B cell (primary cell): ENCODE results near the gene PRM1. TPM values are rescaled to one million over a fixed set of nuclear protein-coding genes. Genes with fewer than 3 reads are reported as not detected.

Experiments
- ATAC-seq: fragments of 200-7000 bp; cut with Tn5 transposase; one replicate; pipeline ENCODE4 v1.10.0; 2021; ENCODE audit warnings: low read depth, mild to moderate bottlenecking, moderate number of reproducible peaks, moderate library complexity
- CTCF ChIA-PET: fragments of 350-600 bp; sonication (Branson Sonifier 250); formaldehyde crosslinking; loops from one replicate; lab custom pipeline; 2021; ENCODE audit warnings: antibody characterized with exemption, inconsistent platforms; lab: Charles Lee
- POLR2A ChIA-PET: fragments of 350-600 bp; sonication (Branson Sonifier 250); formaldehyde crosslinking; loops from one replicate; lab custom pipeline; 2021; ENCODE audit warnings: antibody characterized with exemption; lab: Charles Lee
- DNase-seq: peaks from one replicate; pipeline ENCODE4 v3.0.0; 2013
- H2AFZ ChIP-seq: 2 replicates; pipeline ENCODE4 v1.6.1; 2012; ENCODE audit warnings: mild to moderate bottlenecking, low read depth, low read length; ENCODE audit not compliant: insufficient read depth, poor library complexity, severe bottlenecking
- H3K27ac ChIP-seq, 2 donors: 1 replicate in 1 of 2; 2 replicates in 1 of 2; pipeline ENCODE4 v1.5.1; 2012 to 2013; ENCODE audit warnings: low read length in 2 of 2, mild to moderate bottlenecking in 2 of 2, moderate library complexity in 1 of 2
- H3K27me3 ChIP-seq, 4 experiments: fragments of 200-600 bp in 1 of 4; sonication (generic) in 1 of 4; replicated peaks in 1 of 4; 1 replicate in 2 of 4; 2 replicates in 2 of 4; pipeline versions ENCODE4 v1.6.1 to v1.7.0; 2013 to 2016; ENCODE audit warnings: low read length in 3 of 4, mild to moderate bottlenecking in 2 of 4, mixed read lengths in 1 of 4, moderate library complexity in 1 of 4; ENCODE audit not compliant: insufficient read depth in 4 of 4, control insufficient read depth in 3 of 4; ENCODE audit errors: control extremely low read depth in 1 of 4
- H3K36me3 ChIP-seq, 2 experiments: replicated peaks in 1 of 2; 1 replicate in 1 of 2; 2 replicates in 1 of 2; pipeline versions ENCODE4 v1.6.1 to v1.7.1; 2013; ENCODE audit warnings: low read length in 1 of 2; ENCODE audit not compliant: insufficient read depth in 2 of 2, control insufficient read depth in 1 of 2; ENCODE audit errors: control extremely low read depth in 1 of 2, extremely low read depth in 1 of 2
- H3K4me1 ChIP-seq, 2 donors: fragments of 200-600 bp in 1 of 2; sonication (generic) in 1 of 2; 1 replicate in 1 of 2; 2 replicates in 1 of 2; pipeline versions ENCODE4 v1.5.1 to v1.6.1; 2013 to 2017; ENCODE audit warnings: low read length in 2 of 2; ENCODE audit not compliant: control insufficient read depth in 2 of 2, insufficient read depth in 2 of 2
- H3K4me2 ChIP-seq: replicated peaks from 2 replicates; pipeline ENCODE3; 2012; ENCODE audit warnings: mild to moderate bottlenecking, low read depth, low read length; ENCODE audit not compliant: poor library complexity, severe bottlenecking
- H3K4me3 ChIP-seq, 5 experiments: fragments of 200-600 bp in 1 of 5; sonication (generic) in 1 of 5; 1 replicate in 3 of 5; 2 replicates in 2 of 5; pipeline versions ENCODE4 v1.5.1 to v1.7.0; 2011 to 2016; ENCODE audit warnings: low read length in 4 of 5, mild to moderate bottlenecking in 4 of 5, low read depth in 2 of 5, control low read depth in 1 of 5, moderate library complexity in 1 of 5; ENCODE audit not compliant: insufficient read depth in 1 of 5; ENCODE audit errors: control extremely low read depth in 1 of 5, extremely low read depth in 1 of 5
- H3K79me2 ChIP-seq: fragments of 200-600 bp; sonication (generic); one replicate; pipeline ENCODE4 v1.6.0; 2016; ENCODE audit warnings: low read length; ENCODE audit not compliant: control insufficient read depth, insufficient read depth
- H3K9ac ChIP-seq: fragments of 200-600 bp; sonication (generic); 2 replicates; pipeline ENCODE4 v1.6.1; 2017; ENCODE audit warnings: mild to moderate bottlenecking, low read length, moderate library complexity
- H3K9me3 ChIP-seq, 3 donors: one replicate each; pipeline versions ENCODE4 v1.6.1 to v1.7.1; 2013; ENCODE audit warnings: low read length in 2 of 3; ENCODE audit not compliant: control insufficient read depth in 2 of 3, insufficient read depth in 1 of 3; ENCODE audit errors: control extremely low read depth in 1 of 3
- H4K20me1 ChIP-seq: 2 replicates; pipeline ENCODE4 v1.6.0; 2012; ENCODE audit warnings: mild to moderate bottlenecking, low read length; ENCODE audit not compliant: insufficient read depth, control insufficient read depth, poor library complexity, severe bottlenecking
- H3K27ac Mint-ChIP-seq: one replicate; pipeline ENCODE4 v1.8.0; 2021; ENCODE audit warnings: mixed read lengths
- H3K27me3 Mint-ChIP-seq: one replicate; pipeline ENCODE4 v1.8.0; 2021; ENCODE audit warnings: mixed read lengths
- H3K4me1 Mint-ChIP-seq: one replicate; pipeline ENCODE4 v1.8.0; 2021; ENCODE audit warnings: mixed read lengths
- H3K4me3 Mint-ChIP-seq: one replicate; pipeline ENCODE4 v1.8.0; 2021; ENCODE audit warnings: mixed read lengths
- H3K9me3 Mint-ChIP-seq: one replicate; pipeline ENCODE4 v1.8.0; 2022; ENCODE audit warnings: mixed read lengths; ENCODE audit not compliant: insufficient read depth
- EZH2 ChIP-seq: IDR thresholded peaks from 2 replicates; pipeline ENCODE4 v1.6.1; 2012; ENCODE audit warnings: borderline replicate concordance, low read depth, mild to moderate bottlenecking, moderate library complexity, low read length; ENCODE audit not compliant: insufficient read depth, poor library complexity, severe bottlenecking
- WGBS: methylation state at CpG from one replicate; pipeline ENCODE4 v1.1.5; 2013; ENCODE audit warnings: missing lambda C conversion rate; ENCODE audit not compliant: insufficient coverage; 5-methylcytosine and 5-hydroxymethylcytosine counted together
- intact Hi-C: fragments of 100-400 bp; cut with micrococcal nuclease; formaldehyde crosslinking; loops from one replicate; pipeline ENCODE4 v1.10.0; 2022
- polyA plus RNA-seq: library from polyadenylated mRNA; depleted of rRNA; stranded (reverse); fragments of >200 nt; gene quantifications from 2 replicates; pipeline ENCODE4 v1.2.3, GENCODE V29; 2012
- total RNA-seq, 2 donors: library from RNA; stranded (reverse); fragments of 120-200 nt in 1 of 2; gene quantifications; 1 replicate in 1 of 2; 2 replicates in 1 of 2; pipeline versions ENCODE4 v1.2.3 to v1.2.4, GENCODE V29; 2013 to 2022
- TF ChIP-seq, protein P1 (sequence below): fragments of 200-600 bp; IDR thresholded peaks from one replicate; pipeline ENCODE4 v1.8.0; 2022; ENCODE audit warnings: antibody characterized with exemption, mild to moderate bottlenecking

Gene PRM1
- total and polyA plus RNA-seq, 2 donors (not counting 1 experiment from before 2014, with no cell fraction given) = not detected

DNA sequence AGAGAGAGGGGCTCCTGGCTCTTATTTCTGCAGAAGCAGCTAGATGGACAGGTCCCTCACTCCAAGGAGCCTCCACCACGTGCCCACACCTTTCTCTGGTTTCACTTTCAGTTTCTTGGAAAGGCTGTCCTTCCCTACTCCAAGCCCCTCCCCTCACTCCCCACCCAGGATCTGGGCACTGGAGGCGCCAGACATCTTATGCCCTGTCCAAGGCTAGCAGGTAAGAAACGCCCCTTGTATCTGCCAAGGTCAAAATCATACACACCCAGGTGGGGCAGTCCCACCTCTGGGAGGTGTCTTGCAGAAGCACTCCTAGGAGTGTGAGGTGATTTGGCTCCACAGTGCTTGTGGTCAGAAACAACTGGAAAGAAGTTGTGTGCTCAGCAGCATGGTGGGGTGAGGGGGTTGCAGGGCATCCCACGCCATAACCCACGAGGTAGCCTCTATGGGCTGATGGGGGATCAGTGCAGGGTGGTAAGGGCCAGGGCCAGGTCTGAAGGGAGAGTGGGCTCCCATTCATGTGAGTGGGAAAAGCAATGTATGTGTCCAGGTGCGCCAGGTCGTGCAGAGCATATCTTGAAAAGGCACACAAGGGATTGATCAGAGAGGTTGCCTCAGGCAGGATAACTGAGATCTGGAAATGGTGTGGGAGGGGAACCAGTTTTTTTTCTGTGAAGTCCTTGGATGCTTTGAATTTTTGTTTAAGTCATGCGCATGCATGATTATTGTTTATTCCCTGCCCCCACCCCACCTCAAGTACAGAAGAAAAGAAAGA lies 31.8 kb upstream of the PRM1 start:
- no peak overlapping the region for H3K4me3 ChIP-seq
- no peak for TF ChIP-seq EZH2
- TF ChIP-seq, protein P1, sequence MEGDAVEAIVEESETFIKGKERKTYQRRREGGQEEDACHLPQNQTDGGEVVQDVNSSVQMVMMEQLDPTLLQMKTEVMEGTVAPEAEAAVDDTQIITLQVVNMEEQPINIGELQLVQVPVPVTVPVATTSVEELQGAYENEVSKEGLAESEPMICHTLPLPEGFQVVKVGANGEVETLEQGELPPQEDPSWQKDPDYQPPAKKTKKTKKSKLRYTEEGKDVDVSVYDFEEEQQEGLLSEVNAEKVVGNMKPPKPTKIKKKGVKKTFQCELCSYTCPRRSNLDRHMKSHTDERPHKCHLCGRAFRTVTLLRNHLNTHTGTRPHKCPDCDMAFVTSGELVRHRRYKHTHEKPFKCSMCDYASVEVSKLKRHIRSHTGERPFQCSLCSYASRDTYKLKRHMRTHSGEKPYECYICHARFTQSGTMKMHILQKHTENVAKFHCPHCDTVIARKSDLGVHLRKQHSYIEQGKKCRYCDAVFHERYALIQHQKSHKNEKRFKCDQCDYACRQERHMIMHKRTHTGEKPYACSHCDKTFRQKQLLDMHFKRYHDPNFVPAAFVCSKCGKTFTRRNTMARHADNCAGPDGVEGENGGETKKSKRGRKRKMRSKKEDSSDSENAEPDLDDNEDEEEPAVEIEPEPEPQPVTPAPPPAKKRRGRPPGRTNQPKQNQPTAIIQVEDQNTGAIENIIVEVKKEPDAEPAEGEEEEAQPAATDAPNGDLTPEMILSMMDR = no peak
- H3K27ac ChIP-seq = no peak overlapping the region
- H3K4me1 ChIP-seq = peaks cover 59 to 73% of the 10 kb centered on the region in 2 donors
- no peaks in the 10 kb centered on the region for H4K20me1 ChIP-seq
- CTCF ChIA-PET = interaction anchor here (1.0 to 6.9 kb wide), 5 partner anchors 12 to 349 kb away, joined by 3 to 136 read pairs (median 77); partner anchors contain the start of gene SOCS1
- no peaks in the 10 kb centered on the region for H3K27me3 Mint-ChIP-seq
- H3K27me3 ChIP-seq = no peaks in the 10 kb centered on the region
- intact Hi-C loops = loop anchor here (5.0 kb wide), 2 partner anchors 236 to 369 kb away; no protein-coding TSS in a partner anchor
- H3K27ac Mint-ChIP-seq = peak overlapping the region; percentile 82
- H2AFZ ChIP-seq = no peak overlapping the region
- ATAC-seq (no peak), DNase-seq (peak; percentile 37)
- no peaks in the 10 kb centered on the region for H3K36me3 ChIP-seq
- POLR2A ChIA-PET = interaction anchor here (5.6 to 6.8 kb wide), 3 partner anchors 14 to 56 kb away, joined by 89 to 118 read pairs (median 94); partner anchors contain the start of gene SOCS1
- no peaks in the 10 kb centered on the region for H3K79me2 ChIP-seq
- WGBS = 72% methylated on average over 6 of the region's 8 CpGs
- H3K4me3 Mint-ChIP-seq = peak overlapping the region; percentile 48
- H3K4me1 Mint-ChIP-seq = peaks cover 71% of the 10 kb centered on the region
- H3K9me3 Mint-ChIP-seq = no peaks in the 10 kb centered on the region
- H3K9me3 ChIP-seq = peaks cover 0 to 21% (median 4%) of the 10 kb centered on the region in 3 donors
- peak overlapping the region; percentile 39 for H3K4me2 ChIP-seq
- H3K9ac ChIP-seq = no peak overlapping the region
